ENCODE results near the gene ARMC7. TPM values are rescaled to one million over a fixed set of nuclear protein-coding genes. Genes with fewer than 3 reads are reported as not detected.
A peak's percentile ranks its signal among the peaks of the same experiment; 100 is the strongest.

The ARMC7 gene
- total and polyA plus RNA-seq, 2 of the 13 experiments (the other 11 are each of a cell fraction or from before 2014, with no cell fraction given) = 3.9 to 4.2 TPM

DNA sequence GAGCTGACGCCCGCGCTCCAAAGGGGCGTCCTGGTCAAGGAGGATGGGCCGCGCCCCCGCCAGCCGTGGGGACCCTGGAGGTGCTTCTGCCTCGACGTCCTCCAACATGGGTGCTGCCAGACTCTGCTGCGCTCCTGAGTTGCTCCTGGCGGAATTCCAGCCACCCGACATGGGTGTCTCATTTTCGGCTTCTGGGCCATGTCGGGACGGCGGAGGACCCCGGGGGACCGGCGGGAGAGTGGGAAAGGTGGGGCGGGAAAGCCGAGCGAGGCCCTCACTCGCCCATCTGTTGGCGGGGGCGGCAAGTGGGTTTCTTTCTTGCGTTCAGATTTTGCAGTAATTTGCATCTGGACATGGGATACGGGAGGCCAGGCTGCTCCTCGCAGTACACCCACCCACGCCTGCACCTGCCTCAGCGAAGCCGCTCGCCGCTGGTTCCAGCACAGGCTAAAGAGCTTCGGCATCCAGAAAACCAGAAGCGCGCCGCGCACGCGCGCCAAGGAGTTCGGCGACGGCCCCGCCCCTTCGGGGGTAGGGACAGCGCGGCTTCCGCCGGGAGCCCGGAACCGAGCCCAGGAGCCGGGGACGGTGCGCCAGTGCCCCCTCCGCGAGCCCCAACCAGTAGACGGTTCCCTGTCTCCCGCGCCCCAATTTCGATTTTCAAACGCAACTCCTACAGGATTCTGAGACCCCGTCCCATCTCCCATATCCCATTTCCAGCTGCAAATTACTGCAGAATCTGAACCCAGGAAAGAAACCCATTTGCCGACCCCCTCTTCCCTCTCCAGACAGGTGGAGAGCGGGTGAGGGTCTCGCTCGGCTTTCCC lies at the start of gene ARMC7 (continued):
- peak; percentile 84 for TF ChIP-seq SAP130 (CRISPR knock-in tag; IDR thresholded peaks at IDR 0.05; ENCODE audit: low read depth)
- TF ChIP-seq ZNF614 (CRISPR knock-in tag; IDR thresholded peaks at IDR 0.05; ENCODE audit: borderline replicate concordance) = peak; percentile 71; the same call in 1 of the 2 replicates
- TF ChIP-seq ZSCAN21 (CRISPR knock-in tag; IDR thresholded peaks at IDR 0.05; ENCODE audit: borderline replicate concordance) = no peak
- no peak for TF ChIP-seq ZSCAN25 (CRISPR knock-in tag; IDR thresholded peaks at IDR 0.05)
- TF ChIP-seq ARID2 (CRISPR knock-in tag; IDR thresholded peaks at IDR 0.05; ENCODE audit: borderline replicate concordance) = no peak
- no peak for TF ChIP-seq ZNF674 (CRISPR knock-in tag; IDR thresholded peaks at IDR 0.05; ENCODE audit: low read depth)
- 0 out of 2 replicates have a peak, but pooled peaks have one; percentile 22 for TF ChIP-seq MAFG (CRISPR knock-in tag; IDR thresholded peaks at IDR 0.05)
- 0 out of 2 replicates have a peak, but pooled peaks have one; percentile 25 for TF ChIP-seq ZFP1 (CRISPR knock-in tag; IDR thresholded peaks at IDR 0.05)
- TF ChIP-seq, protein P1, sequence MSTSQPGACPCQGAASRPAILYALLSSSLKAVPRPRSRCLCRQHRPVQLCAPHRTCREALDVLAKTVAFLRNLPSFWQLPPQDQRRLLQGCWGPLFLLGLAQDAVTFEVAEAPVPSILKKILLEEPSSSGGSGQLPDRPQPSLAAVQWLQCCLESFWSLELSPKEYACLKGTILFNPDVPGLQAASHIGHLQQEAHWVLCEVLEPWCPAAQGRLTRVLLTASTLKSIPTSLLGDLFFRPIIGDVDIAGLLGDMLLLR (CRISPR knock-in tag; IDR thresholded peaks at IDR 0.05) = peak; percentile 82; the same call in 1 of the 2 replicates
- peak; percentile 65 for TF ChIP-seq ZMYM4 (CRISPR knock-in tag; IDR thresholded peaks at IDR 0.05)
- TF ChIP-seq ZSCAN31 (CRISPR knock-in tag; IDR thresholded peaks at IDR 0.05; ENCODE audit: low read depth) = peak; percentile 90
- TF ChIP-seq, protein P2, sequence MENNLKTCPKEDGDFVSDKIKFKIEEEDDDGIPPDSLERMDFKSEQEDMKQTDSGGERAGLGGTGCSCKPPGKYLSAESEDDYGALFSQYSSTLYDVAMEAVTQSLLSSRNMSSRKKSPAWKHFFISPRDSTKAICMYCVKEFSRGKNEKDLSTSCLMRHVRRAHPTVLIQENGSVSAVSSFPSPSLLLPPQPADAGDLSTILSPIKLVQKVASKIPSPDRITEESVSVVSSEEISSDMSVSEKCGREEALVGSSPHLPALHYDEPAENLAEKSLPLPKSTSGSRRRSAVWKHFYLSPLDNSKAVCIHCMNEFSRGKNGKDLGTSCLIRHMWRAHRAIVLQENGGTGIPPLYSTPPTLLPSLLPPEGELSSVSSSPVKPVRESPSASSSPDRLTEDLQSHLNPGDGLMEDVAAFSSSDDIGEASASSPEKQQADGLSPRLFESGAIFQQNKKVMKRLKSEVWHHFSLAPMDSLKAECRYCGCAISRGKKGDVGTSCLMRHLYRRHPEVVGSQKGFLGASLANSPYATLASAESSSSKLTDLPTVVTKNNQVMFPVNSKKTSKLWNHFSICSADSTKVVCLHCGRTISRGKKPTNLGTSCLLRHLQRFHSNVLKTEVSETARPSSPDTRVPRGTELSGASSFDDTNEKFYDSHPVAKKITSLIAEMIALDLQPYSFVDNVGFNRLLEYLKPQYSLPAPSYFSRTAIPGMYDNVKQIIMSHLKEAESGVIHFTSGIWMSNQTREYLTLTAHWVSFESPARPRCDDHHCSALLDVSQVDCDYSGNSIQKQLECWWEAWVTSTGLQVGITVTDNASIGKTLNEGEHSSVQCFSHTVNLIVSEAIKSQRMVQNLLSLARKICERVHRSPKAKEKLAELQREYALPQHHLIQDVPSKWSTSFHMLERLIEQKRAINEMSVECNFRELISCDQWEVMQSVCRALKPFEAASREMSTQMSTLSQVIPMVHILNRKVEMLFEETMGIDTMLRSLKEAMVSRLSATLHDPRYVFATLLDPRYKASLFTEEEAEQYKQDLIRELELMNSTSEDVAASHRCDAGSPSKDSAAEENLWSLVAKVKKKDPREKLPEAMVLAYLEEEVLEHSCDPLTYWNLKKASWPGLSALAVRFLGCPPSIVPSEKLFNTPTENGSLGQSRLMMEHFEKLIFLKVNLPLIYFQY (CRISPR knock-in tag; IDR thresholded peaks at IDR 0.05; ENCODE audit: borderline replicate concordance) = peak; percentile 78; the same call in 1 of the 2 replicates
- TF ChIP-seq CBX5 (CRISPR knock-in tag; IDR thresholded peaks at IDR 0.05; ENCODE audit: borderline replicate concordance) = peak; percentile 22; the same call in 1 of the 2 replicates
- TF ChIP-seq, protein P3, sequence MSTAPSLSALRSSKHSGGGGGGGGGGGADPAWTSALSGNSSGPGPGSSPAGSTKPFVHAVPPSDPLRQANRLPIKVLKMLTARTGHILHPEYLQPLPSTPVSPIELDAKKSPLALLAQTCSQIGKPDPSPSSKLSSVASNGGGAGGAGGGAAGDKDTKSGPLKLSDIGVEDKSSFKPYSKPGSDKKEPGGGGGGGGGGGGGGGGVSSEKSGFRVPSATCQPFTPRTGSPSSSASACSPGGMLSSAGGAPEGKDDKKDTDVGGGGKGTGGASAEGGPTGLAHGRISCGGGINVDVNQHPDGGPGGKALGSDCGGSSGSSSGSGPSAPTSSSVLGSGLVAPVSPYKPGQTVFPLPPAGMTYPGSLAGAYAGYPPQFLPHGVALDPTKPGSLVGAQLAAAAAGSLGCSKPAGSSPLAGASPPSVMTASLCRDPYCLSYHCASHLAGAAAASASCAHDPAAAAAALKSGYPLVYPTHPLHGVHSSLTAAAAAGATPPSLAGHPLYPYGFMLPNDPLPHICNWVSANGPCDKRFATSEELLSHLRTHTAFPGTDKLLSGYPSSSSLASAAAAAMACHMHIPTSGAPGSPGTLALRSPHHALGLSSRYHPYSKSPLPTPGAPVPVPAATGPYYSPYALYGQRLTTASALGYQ (CRISPR knock-in tag; IDR thresholded peaks at IDR 0.05) = peak; percentile 33; the same call in 1 of the 2 replicates
- 0 out of 2 replicates have a peak, but pooled peaks have one; percentile 23 for TF ChIP-seq BRD4 (CRISPR knock-in tag; IDR thresholded peaks at IDR 0.05)
- TF ChIP-seq HNRNPLL (IDR thresholded peaks at IDR 0.05; ENCODE audit: low read depth, low read length, poor library complexity, severe bottlenecking) = peak; percentile 81
- TF ChIP-seq, protein P4, sequence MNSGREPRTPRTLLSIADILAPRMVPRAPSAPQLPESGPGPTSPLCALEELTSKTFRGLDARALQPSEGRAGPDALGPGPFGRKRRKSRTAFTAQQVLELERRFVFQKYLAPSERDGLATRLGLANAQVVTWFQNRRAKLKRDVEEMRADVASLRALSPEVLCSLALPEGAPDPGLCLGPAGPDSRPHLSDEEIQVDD (CRISPR knock-in tag; IDR thresholded peaks at IDR 0.05; ENCODE audit: borderline replicate concordance) = peak; percentile 28; the same call in 1 of the 2 replicates
- TF ChIP-seq HMG20A (CRISPR knock-in tag; IDR thresholded peaks at IDR 0.05; ENCODE audit: borderline replicate concordance) = no peak; the same call in 1 of the 2 replicates
- no peak for TF ChIP-seq ZNF775 (CRISPR knock-in tag; IDR thresholded peaks at IDR 0.05; ENCODE audit: borderline replicate concordance)
- peak; percentile 80 for TF ChIP-seq ZNF772 (CRISPR knock-in tag; IDR thresholded peaks at IDR 0.05)
